ENCODE measurements around the gene DLGAP4. TPM values are rescaled to one million over a fixed set of nuclear protein-coding genes. Genes with fewer than 3 reads are reported as not detected.

Gene DLGAP4
- total and polyA plus RNA-seq, 10 of the 15 experiments (the other 5 are each of a cell fraction or from before 2014, with no cell fraction given): 0.42 to 43.3 (median 19.0) TPM

GRCh38 chr20:36460648-36461599 is 154.8 kb downstream of the DLGAP4 start (continued):
- no peak for TF ChIP-seq ZBTB4 (CRISPR knock-in tag; IDR thresholded peaks at IDR 0.05)
- peak; percentile 19; the same call in 1 of the 2 replicates for TF ChIP-seq LARP7 (IDR thresholded peaks at IDR 0.05)
- TF ChIP-seq CUX1 (IDR thresholded peaks at IDR 0.05; ENCODE audit: insufficient replicate concordance, low read depth, low read length): no peak
- TF ChIP-seq BHLHE40 (IDR thresholded peaks at IDR 0.05; ENCODE audit: borderline replicate concordance in 1 of 2, low read depth in 2 of 2, low read length in 1 of 2): peak in 1 of 2 experiments; percentile 68; a peak in 2 of 4 replicates
- TF ChIP-seq YBX1 (IDR thresholded peaks at IDR 0.05): no peak
- peak; percentile 89 for TF ChIP-seq POLR2A (IDR thresholded peaks at IDR 0.05; ENCODE audit: low read depth, low read length)
- TF ChIP-seq USF2 (IDR thresholded peaks at IDR 0.05; ENCODE audit: borderline replicate concordance, low read depth, low read length): no peak
- peak; percentile 65 for TF ChIP-seq MTA2 (IDR thresholded peaks at IDR 0.05; ENCODE audit: low read depth)
- no peak for TF ChIP-seq PRDM15 (CRISPR knock-in tag; IDR thresholded peaks at IDR 0.05)
- no peak for TF ChIP-seq HCFC1 (IDR thresholded peaks at IDR 0.05; ENCODE audit: low read length)
- TF ChIP-seq CHD4 (IDR thresholded peaks at IDR 0.05): no peak
- TF ChIP-seq JUNB (IDR thresholded peaks at IDR 0.05): no peak
- no peak for TF ChIP-seq NFYA (IDR thresholded peaks at IDR 0.05; ENCODE audit: borderline replicate concordance, low read depth, low read length)
- no peak for TF ChIP-seq SUPT20H (IDR thresholded peaks at IDR 0.05; ENCODE audit: borderline replicate concordance, control insufficient read depth, low read depth, low read length)

All from GM12878 (cell line).